IMR-90 (cell line): ENCODE measurements around the gene LINC00305. TPM values are rescaled to one million over a fixed set of nuclear protein-coding genes. Genes with fewer than 3 reads are reported as not detected.

Experiments
- ATAC-seq: fragments of 200-7000 bp; cut with Tn5 transposase; 2 replicates; pipeline ENCODE4 v1.9.1; 2020; ENCODE audit warnings: low read depth, mild to moderate bottlenecking, moderate library complexity
- BruUV-seq: library from RNA; stranded (reverse); fragments of 400-500 nt; replicated peaks from 2 replicates; lab custom pipeline; 2021; lab: Mats Ljungman, UMichigan
- CTCF ChIA-PET: fragments of 300-600 bp; formaldehyde crosslinking; extraction: SDS; loops from one replicate; lab custom pipeline; 2021; ENCODE audit warnings: antibody characterized with exemption; lab: Yijun Ruan, JAX
- POLR2A ChIA-PET: fragments of 300-600 bp; sonication (Branson Sonifier 250); formaldehyde crosslinking; loops from one replicate; lab custom pipeline; 2022; ENCODE audit warnings: antibody characterized with exemption; ENCODE audit not compliant: unreplicated experiment; lab: Charles Lee
- DNase-seq: peaks from one replicate; pipeline ENCODE4 v3.0.0; 2013
- H2AFZ ChIP-seq: replicated peaks from 2 replicates; pipeline ENCODE3; 2013; ENCODE audit warnings: low read length, mild to moderate bottlenecking; ENCODE audit not compliant: poor library complexity
- H2AK5ac ChIP-seq: 2 replicates; pipeline ENCODE4 v1.6.1; 2013; ENCODE audit warnings: low read depth, low read length, inconsistent platforms
- H2AK9ac ChIP-seq: replicated peaks from 2 replicates; pipeline ENCODE3; 2013; ENCODE audit warnings: mild to moderate bottlenecking, low read depth, low read length, moderate library complexity; ENCODE audit not compliant: poor library complexity
- H2BK120ac ChIP-seq: 2 replicates; pipeline ENCODE4 v1.6.1; 2013; ENCODE audit warnings: low read depth, low read length, inconsistent platforms
- H2BK15ac ChIP-seq: 3 replicates; pipeline ENCODE4 v1.6.1; 2013; ENCODE audit warnings: low read depth, low read length, inconsistent platforms
- H2BK20ac ChIP-seq: 2 replicates; pipeline ENCODE4 v1.6.1; 2013; ENCODE audit warnings: low read depth, mild to moderate bottlenecking, inconsistent platforms, low read length, moderate library complexity
- H2BK5ac ChIP-seq: 2 replicates; pipeline ENCODE4 v1.6.1; 2013; ENCODE audit warnings: mild to moderate bottlenecking, low read depth, low read length, inconsistent platforms; ENCODE audit not compliant: poor library complexity, severe bottlenecking
- H3K14ac ChIP-seq: replicated peaks from 2 replicates; pipeline ENCODE4 v1.6.1; 2013; ENCODE audit warnings: low read depth, low read length, inconsistent platforms
- H3K18ac ChIP-seq: 2 replicates; pipeline ENCODE4 v1.6.1; 2013; ENCODE audit warnings: low read depth, low read length, control low read depth
- H3K23ac ChIP-seq: 2 replicates; pipeline ENCODE4 v1.6.1; 2013; ENCODE audit warnings: low read depth, low read length, inconsistent platforms
- H3K27ac ChIP-seq: 2 replicates; pipeline ENCODE4 v1.5.1; 2013; ENCODE audit warnings: mild to moderate bottlenecking, control low read depth, low read length; ENCODE audit not compliant: insufficient read depth
- H3K27me3 ChIP-seq: 2 replicates; pipeline ENCODE4 v1.6.1; 2013; ENCODE audit warnings: low read length; ENCODE audit not compliant: control insufficient read depth, insufficient read depth
- H3K36me3 ChIP-seq: 2 replicates; pipeline ENCODE4 v1.6.1; 2013; ENCODE audit warnings: low read length, mixed read lengths; ENCODE audit not compliant: control insufficient read depth, insufficient read depth
- H3K4ac ChIP-seq: 2 replicates; pipeline ENCODE4 v1.6.1; 2013; ENCODE audit warnings: low read depth, low read length, inconsistent platforms
- H3K4me1 ChIP-seq: 2 replicates; pipeline ENCODE4 v1.6.1; 2013; ENCODE audit warnings: low read length, mixed read lengths; ENCODE audit not compliant: control insufficient read depth, insufficient read depth
- H3K4me2 ChIP-seq: 2 replicates; pipeline ENCODE4 v1.6.1; 2013; ENCODE audit warnings: low read depth, mild to moderate bottlenecking, control low read depth, low read length, moderate library complexity
- H3K4me3 ChIP-seq: 2 replicates; pipeline ENCODE4 v1.5.1; 2013; ENCODE audit warnings: low read depth, mild to moderate bottlenecking, control low read depth, low read length, moderate library complexity; ENCODE audit not compliant: insufficient read depth
- H3K56ac ChIP-seq: 2 replicates; pipeline ENCODE4 v1.6.1; 2013; ENCODE audit warnings: low read length, inconsistent platforms; ENCODE audit not compliant: insufficient read depth; ENCODE audit errors: extremely low read depth
- H3K79me1 ChIP-seq, 2 experiments: 2 replicates each; pipeline ENCODE4 v1.6.1; 2013; ENCODE audit warnings: low read length in 2 of 2, inconsistent platforms in 1 of 2, low read depth in 1 of 2
- H3K9ac ChIP-seq: 2 replicates; pipeline ENCODE4 v1.6.1; 2013; ENCODE audit warnings: low read depth, low read length, control low read depth
- H3K9me1 ChIP-seq: 2 replicates; pipeline ENCODE4 v1.6.1; 2013; ENCODE audit warnings: low read length, inconsistent platforms; ENCODE audit not compliant: insufficient read depth
- H3K9me3 ChIP-seq: 2 replicates; pipeline ENCODE4 v1.6.1; 2013; ENCODE audit warnings: low read length; ENCODE audit not compliant: control insufficient read depth, insufficient read depth
- H4K20me1 ChIP-seq: 2 replicates; pipeline ENCODE4 v1.6.1; 2013; ENCODE audit warnings: low read length, inconsistent platforms; ENCODE audit not compliant: insufficient read depth
- H4K5ac ChIP-seq: 2 replicates; pipeline ENCODE4 v1.6.1; 2013; ENCODE audit warnings: mild to moderate bottlenecking, low read depth, low read length, control low read depth
- H4K8ac ChIP-seq, 2 experiments: 2 replicates each; pipeline ENCODE4 v1.6.1; 2013; ENCODE audit warnings: low read depth in 2 of 2, low read length in 2 of 2, control low read depth in 1 of 2, inconsistent platforms in 1 of 2
- H4K91ac ChIP-seq: 2 replicates; pipeline ENCODE4 v1.6.1; 2013; ENCODE audit warnings: low read depth, low read length, inconsistent platforms; ENCODE audit not compliant: insufficient read depth
- CEBPB ChIP-seq: IDR thresholded peaks from 2 replicates; pipeline ENCODE4 v1.6.1; 2012; ENCODE audit warnings: low read depth, low read length, improper control_type of control experiment
- CHD1 ChIP-seq: IDR thresholded peaks from 2 replicates; pipeline ENCODE4 v1.6.1; 2012; ENCODE audit warnings: low read depth, low read length, improper control_type of control experiment
- CTCF ChIP-seq: conservative IDR thresholded peaks from 2 replicates; pipeline ENCODE4 v1.5.1; 2012; ENCODE audit warnings: mild to moderate bottlenecking, low read depth, low read length, improper control_type of control experiment
- RCOR1 ChIP-seq: IDR thresholded peaks from 2 replicates; pipeline ENCODE4 v1.6.1; 2012; ENCODE audit warnings: mild to moderate bottlenecking, low read length, improper control_type of control experiment; ENCODE audit not compliant: insufficient replicate concordance
- RFX5 ChIP-seq: IDR thresholded peaks from 2 replicates; pipeline ENCODE4 v1.8.0; 2012; ENCODE audit warnings: low read depth, mild to moderate bottlenecking, low read length, moderate library complexity
- WGBS, 2 experiments: methylation state at CpG; one replicate each; pipeline versions ENCODE4 v1.1.5 to v1.1.7; 2013; ENCODE audit warnings: missing lambda C conversion rate in 2 of 2; ENCODE audit not compliant: insufficient read length in 1 of 2; ENCODE audit errors: extremely low coverage in 2 of 2; 5-methylcytosine and 5-hydroxymethylcytosine counted together
- dilution Hi-C: fragments of 300-500 bp; cut with HindIII; formaldehyde crosslinking; loops from one replicate; pipeline ENCODE4 v1.14.3; 2018; ENCODE audit warnings: low sequenced_read_pairs; ENCODE audit not compliant: unreplicated experiment
- in situ Hi-C: fragments of 300-500 bp; cut with MboI; formaldehyde crosslinking; loops from 3 replicates; pipeline ENCODE4 v1.14.3; 2019; ENCODE audit warnings: low sequenced_read_pairs, inconsistent platforms, mixed read lengths
- intact Hi-C: fragments of 100-400 bp; cut with micrococcal nuclease; formaldehyde crosslinking; loops from 2 replicates; pipeline ENCODE4 v1.10.0; 2022
- polyA plus RNA-seq, 3 experiments: library from polyadenylated mRNA; depleted of rRNA; stranded (reverse); fragments of >200 nt; gene quantifications; 2 replicates each; pipeline ENCODE4 v1.2.3, GENCODE V29; 2012; ENCODE audit warnings: low replicate concordance in 1 of 3
- total RNA-seq: library from RNA; depleted of rRNA; stranded (reverse); fragments of >200 nt; gene quantifications from 2 replicates; pipeline ENCODE4 v1.2.3, GENCODE V29; 2012; rRNA removed

The LINC00305 gene
- total and polyA plus RNA-seq, 2 of the 4 experiments (the other 2 are of a cell fraction), result not detected

DNA sequence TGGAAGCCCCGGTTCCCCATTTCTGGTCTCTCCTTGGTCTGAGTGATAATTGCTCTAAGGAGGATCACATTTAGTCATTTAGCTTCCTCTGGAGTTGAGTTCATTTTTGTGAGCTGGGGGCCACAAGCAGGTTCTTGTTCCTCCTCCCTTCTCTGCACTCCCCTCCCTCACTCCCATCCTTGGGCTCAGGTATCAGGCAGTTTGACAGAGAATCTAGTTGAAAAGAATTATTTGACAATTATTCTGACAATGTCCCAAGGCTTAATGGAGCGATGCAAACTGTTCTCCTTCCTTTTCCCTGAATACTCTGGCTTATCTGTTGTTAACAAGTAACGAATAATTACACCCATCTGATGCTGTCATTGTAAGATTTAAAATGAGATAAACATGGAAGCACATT lies 117.5 kb downstream of the LINC00305 start:
- no CpG with 5 or more reads among the region's 3 CpGs for WGBS, 2 experiments

More for the DNA sequence above, 117.5 kb downstream of the LINC00305 start:
- intact Hi-C loops, result no loop called here
- H2AK5ac ChIP-seq, result no peak overlapping the region
- ChIA-PET CTCF (no interaction called here), POLR2A (no interaction called here)
- no peak overlapping the region for H2BK120ac ChIP-seq
- no peak overlapping the region for H3K56ac ChIP-seq
- no peaks in the 10 kb centered on the region for H3K79me1 ChIP-seq
- H2BK20ac ChIP-seq, result no peak overlapping the region
- no peak for DNase-seq
- no peak for TF ChIP-seq CEBPB
- no peak for TF ChIP-seq RCOR1
- no peak for TF ChIP-seq RFX5
- no peak for TF ChIP-seq CTCF
- TF ChIP-seq CHD1, result no peak
- H3K27ac ChIP-seq, result no peak overlapping the region
- no peak overlapping the region for H3K9ac ChIP-seq
- H3K27me3 ChIP-seq, result no peaks in the 10 kb centered on the region
- no peaks in the 10 kb centered on the region for H3K9me1 ChIP-seq
- dilution Hi-C loops, result no loop called here
- no peaks in the 10 kb centered on the region for H3K9me3 ChIP-seq
- no peak overlapping the region for H2BK5ac ChIP-seq
- no peak overlapping the region for H3K4me3 ChIP-seq
- H2AK9ac ChIP-seq, result no peak overlapping the region
- no peak overlapping the region for H3K4ac ChIP-seq
- no peak overlapping the region for H3K18ac ChIP-seq
- H3K14ac ChIP-seq, result no peak overlapping the region
- no peak for ATAC-seq
- BruUV-seq, result no TSS peak
- no peaks in the 10 kb centered on the region for H3K4me1 ChIP-seq
- no peak overlapping the region for H3K23ac ChIP-seq
- no peak overlapping the region for H4K91ac ChIP-seq
- no peaks in the 10 kb centered on the region for H3K36me3 ChIP-seq
- no peak overlapping the region for H2AFZ ChIP-seq
- no peak overlapping the region for H4K8ac ChIP-seq
- in situ Hi-C loops, result no loop called here
- no peaks in the 10 kb centered on the region for H4K20me1 ChIP-seq
- H2BK15ac ChIP-seq, result no peak overlapping the region
- H4K5ac ChIP-seq, result no peak overlapping the region
- H3K4me2 ChIP-seq, result no peak overlapping the region

Other genes starting within 250 kb of the LINC00305 start
- not detected in 2 replicates for gene SERPINB10, start 241.1 kb downstream of the LINC00305 start, total RNA-seq
- not detected in 2 replicates for gene SERPINB10, start 241.1 kb downstream of the LINC00305 start, polyA plus RNA-seq (2012; rRNA removed)
- gene HMSD, start 199.8 kb downstream of the LINC00305 start, total RNA-seq, result 0.28 and 0.36 TPM in 2 replicates
- gene HMSD, start 199.8 kb downstream of the LINC00305 start, polyA plus RNA-seq (2012; rRNA removed), result 0.17 and 0.19 TPM in 2 replicates
- 14.3 and 18.3 TPM in 2 replicates for gene SERPINB8, start 179.0 kb downstream of the LINC00305 start, total RNA-seq
- gene SERPINB8, start 179.0 kb downstream of the LINC00305 start, polyA plus RNA-seq (2012; rRNA removed), result 14.8 and 16.7 TPM in 2 replicates